ENCODE measurements around the gene GRAMD1B. TPM values are rescaled to one million over a fixed set of nuclear protein-coding genes. Genes with fewer than 3 reads are reported as not detected.
"Not testable (repeated sequence)": the region's sequence is repeated elsewhere in the genome, so short reads cannot be mapped to it uniquely, and the experiment has no call there.

GRAMD1B gene
- total and polyA plus RNA-seq, 4 donors: 0.29 to 2.6 (median 1.3) TPM

GRCh38 chr11:123654566-123655081 lies 224.6 kb downstream of the GRAMD1B start, which contains the start of gene SCN3B:
Gene SCN3B (minus strand): TSS chr11:123654624. CDS start chr11:123653801, 823 bp downstream.
- Histone ChIP-seq H3K27ac (ENCODE audit: low read depth in 1 of 2, low read length in 2 of 2) (no peak within 1 kb of the TSS), H3K9ac (ENCODE audit: low read depth in 1 of 2, low read length in 2 of 2) (no peak within 1 kb of the TSS), H3K27me3 (ENCODE audit: control insufficient read depth in 4 of 4, insufficient read depth in 4 of 4, low read length in 3 of 4) (peaks cover 0 to 12% (median 8%) of the 10 kb centered on the region in 4 donors), H3K9me3 (ENCODE audit: control insufficient read depth in 4 of 4, low read length in 3 of 4) (peaks cover 0 to 5% (median 0%) of the 10 kb centered on the region in 4 donors), H3K4me3 (ENCODE audit: low read depth in 1 of 3, low read length in 3 of 3) (peak within 1 kb of the TSS in 2 of 3 donors; percentile 33 to 56), H3K4me1 (ENCODE audit: control insufficient read depth in 4 of 4, insufficient read depth in 4 of 4, low read length in 3 of 4) (peaks cover 9 to 14% (median 11%) of the 10 kb centered on the region in 4 donors), H3K36me3 (ENCODE audit: control insufficient read depth in 4 of 4, insufficient read depth in 3 of 4, low read depth in 1 of 4, low read length in 3 of 4) (no peaks in the 10 kb centered on the region)
- WGBS: 3% methylated on average over 44 of the region's 44 CpGs
- TF ChIP-seq RXRA (IDR thresholded peaks at IDR 0.05): no peak
- TF ChIP-seq MAX (IDR thresholded peaks at IDR 0.05): no peak
- no peak for TF ChIP-seq ATF3 (IDR thresholded peaks at IDR 0.05)
- no peak for TF ChIP-seq CTCF (IDR thresholded peaks at IDR 0.05; ENCODE audit: low read depth, low read length, missing input control)
- TF ChIP-seq TAF1 (conservative IDR thresholded peaks at IDR 0.05): no peak
- TF ChIP-seq NR2F2 (IDR thresholded peaks at IDR 0.05): no peak
- no peak for TF ChIP-seq HNF4G (IDR thresholded peaks at IDR 0.05)
- no peak for TF ChIP-seq FOXA2 (IDR thresholded peaks at IDR 0.05)
- no peak for TF ChIP-seq ZBTB33 (IDR thresholded peaks at IDR 0.05)
- TF ChIP-seq SP1 (IDR thresholded peaks at IDR 0.05): no peak
- no peak for TF ChIP-seq JUND (IDR thresholded peaks at IDR 0.05)
- DNase-seq (ENCODE audit: low spot score): peak; percentile 65

GRCh38 chr11:123659311-123659710 lies 229.2 kb downstream of the GRAMD1B start:
- peaks cover 2 to 6% (median 4%) of the 10 kb centered on the region in 4 donors for H3K4me1 ChIP-seq (ENCODE audit: control insufficient read depth in 4 of 4, insufficient read depth in 4 of 4, low read length in 3 of 4)
- TF ChIP-seq HNF4G (IDR thresholded peaks at IDR 0.05) (no peak), SP1 (IDR thresholded peaks at IDR 0.05) (no peak), YY1 (IDR thresholded peaks at IDR 0.05) (no peak), CTCF (IDR thresholded peaks at IDR 0.05; ENCODE audit: low read depth, low read length, missing input control) (no peak), FOXA2 (IDR thresholded peaks at IDR 0.05) (no peak), ATF3 (IDR thresholded peaks at IDR 0.05) (no peak), HNF4A (conservative IDR thresholded peaks at IDR 0.05) (no peak), NR2F2 (IDR thresholded peaks at IDR 0.05) (no peak), MAX (IDR thresholded peaks at IDR 0.05) (no peak), ZBTB33 (IDR thresholded peaks at IDR 0.05) (no peak), TAF1 (conservative IDR thresholded peaks at IDR 0.05) (no peak), FOXA1 (IDR thresholded peaks at IDR 0.05) (no peak), RXRA (IDR thresholded peaks at IDR 0.05) (no peak), EGR1 (IDR thresholded peaks at IDR 0.05; ENCODE audit: low read depth in 2 of 2) (no peak), JUND (IDR thresholded peaks at IDR 0.05) (no peak), RAD21 (IDR thresholded peaks at IDR 0.05) (no peak)
- H3K4me3 ChIP-seq (ENCODE audit: low read depth in 1 of 3, low read length in 3 of 3): no peak overlapping the region
- no peak for DNase-seq (ENCODE audit: low spot score)
- no peaks in the 10 kb centered on the region for H3K9me3 ChIP-seq (ENCODE audit: control insufficient read depth in 4 of 4, low read length in 3 of 4)
- H3K36me3 ChIP-seq (ENCODE audit: control insufficient read depth in 4 of 4, insufficient read depth in 3 of 4, low read depth in 1 of 4, low read length in 3 of 4): no peaks in the 10 kb centered on the region
- WGBS: 55% methylated on average over 2 of the region's 2 CpGs
- H3K9ac ChIP-seq (ENCODE audit: low read depth in 1 of 2, low read length in 2 of 2): no peak overlapping the region
- H3K27ac ChIP-seq (ENCODE audit: low read depth in 1 of 2, low read length in 2 of 2): no peak overlapping the region
- H3K27me3 ChIP-seq (ENCODE audit: control insufficient read depth in 4 of 4, insufficient read depth in 4 of 4, low read length in 3 of 4): peaks cover 0 to 4% (median 3%) of the 10 kb centered on the region in 4 donors

- 30% methylated on average over 3 of the region's 3 CpGs for WGBS
- not testable (repeated sequence) for H3K4me3 ChIP-seq (ENCODE audit: low read depth in 1 of 3, low read length in 3 of 3)
Measured at GRCh38 chr11:123659965-123660364, 229.9 kb downstream of the GRAMD1B start.

More at GRCh38 chr11:123659965-123660364, 229.9 kb downstream of the GRAMD1B start:
- H3K4me1 ChIP-seq (ENCODE audit: control insufficient read depth in 4 of 4, insufficient read depth in 4 of 4, low read length in 3 of 4); H3K9ac ChIP-seq (ENCODE audit: low read depth in 1 of 2, low read length in 2 of 2); DNase-seq (ENCODE audit: low spot score); H3K9me3 ChIP-seq (ENCODE audit: control insufficient read depth in 4 of 4, low read length in 3 of 4); H3K27me3 ChIP-seq (ENCODE audit: control insufficient read depth in 4 of 4, insufficient read depth in 4 of 4, low read length in 3 of 4); H3K27ac ChIP-seq (ENCODE audit: low read depth in 1 of 2, low read length in 2 of 2); H3K36me3 ChIP-seq (ENCODE audit: control insufficient read depth in 4 of 4, insufficient read depth in 3 of 4, low read depth in 1 of 4, low read length in 3 of 4): not testable (repeated sequence)

All from liver (tissue), 9 donors.